Endodermal cell (in vitro differentiated cells): ENCODE results near the gene ACMSD. TPM values are rescaled to one million over a fixed set of nuclear protein-coding genes. Genes with fewer than 3 reads are reported as not detected.
"Not testable (repeated sequence)": the region's sequence is repeated elsewhere in the genome, so short reads cannot be mapped to it uniquely, and the experiment has no call there.

Experiments used
- DNase-seq: peaks from one replicate; pipeline ENCODE4 v3.0.0-alpha.2; 2017
- H3K27ac ChIP-seq: 2 replicates; pipeline ENCODE4 v1.5.1; 2013; ENCODE audit warnings: mild to moderate bottlenecking, low read depth, low read length, moderate library complexity
- H3K27me3 ChIP-seq: 2 replicates; pipeline ENCODE4 v1.6.1; 2013; ENCODE audit warnings: mild to moderate bottlenecking, low read length, moderate library complexity; ENCODE audit not compliant: insufficient read depth, control insufficient read depth, poor library complexity, severe bottlenecking
- H3K36me3 ChIP-seq: 2 replicates; pipeline ENCODE4 v1.7.0; 2013; ENCODE audit warnings: mild to moderate bottlenecking, low read length, moderate library complexity; ENCODE audit not compliant: control insufficient read depth, insufficient read depth
- H3K4me1 ChIP-seq: one replicate; pipeline ENCODE4 v1.7.0; 2013; ENCODE audit warnings: low read length; ENCODE audit not compliant: control insufficient read depth, insufficient read depth
- H3K4me3 ChIP-seq: 2 replicates; pipeline ENCODE4 v1.5.1; 2013; ENCODE audit warnings: mild to moderate bottlenecking, low read length, moderate library complexity
- H3K9ac ChIP-seq: 2 replicates; pipeline ENCODE4 v1.6.1; 2013; ENCODE audit warnings: mild to moderate bottlenecking, low read length, moderate library complexity; ENCODE audit not compliant: poor library complexity, severe bottlenecking; ENCODE audit errors: extremely low read depth
- H3K9me3 ChIP-seq: 2 replicates; pipeline ENCODE4 v1.6.1; 2013; ENCODE audit warnings: mild to moderate bottlenecking, low read length, moderate library complexity; ENCODE audit not compliant: control insufficient read depth
- H3K27ac Mint-ChIP-seq: 2 replicates; pipeline ENCODE4 v1.8.0; 2020; ENCODE audit warnings: mixed read lengths
- H3K27me3 Mint-ChIP-seq: 2 replicates; pipeline ENCODE4 v1.8.0; 2021; ENCODE audit warnings: mild to moderate bottlenecking, mixed read lengths; ENCODE audit not compliant: insufficient read depth
- H3K36me3 Mint-ChIP-seq: 2 replicates; pipeline ENCODE4 v1.8.0; 2020; ENCODE audit warnings: low read depth, mixed read lengths
- H3K4me1 Mint-ChIP-seq: 2 replicates; pipeline ENCODE4 v1.8.0; 2020; ENCODE audit warnings: mixed read lengths
- H3K4me3 Mint-ChIP-seq: 2 replicates; pipeline ENCODE4 v1.8.0; 2020; ENCODE audit warnings: mild to moderate bottlenecking, moderate library complexity, mixed read lengths
- H3K9me3 Mint-ChIP-seq: 2 replicates; pipeline ENCODE4 v1.8.0; 2020; ENCODE audit warnings: mild to moderate bottlenecking, mixed read lengths
- WGBS, 2 experiments: methylation state at CpG; one replicate each; pipeline versions ENCODE4 v1.1.5 to v1.1.7; 2013; ENCODE audit warnings: missing lambda C conversion rate in 2 of 2, mixed read lengths in 1 of 2; ENCODE audit not compliant: insufficient coverage in 1 of 2, insufficient read length in 1 of 2; 5-methylcytosine and 5-hydroxymethylcytosine counted together
- total RNA-seq, 2 donors: library from RNA; stranded (reverse); fragmentation: NEBNext Ultra II Directional in 1 of 2; extraction: Animal tissue kit (Norgen Biotek cat#: 25700) in 1 of 2; gene quantifications; 2 replicates in 1 of 2; 3 replicates in 1 of 2; pipeline ENCODE4 v1.2.1, GENCODE V29; 2021
- TF ChIP-seq, protein P1 (sequence below): fragments of 200-600 bp; sonication (generic); conservative IDR thresholded peaks from 2 replicates; pipeline ENCODE4 v1.5.0; 2021; ENCODE audit warnings: antibody characterized with exemption, mild to moderate bottlenecking

ACMSD gene
- total RNA-seq, 2 donors from 2014 or later = not detected

DNA sequence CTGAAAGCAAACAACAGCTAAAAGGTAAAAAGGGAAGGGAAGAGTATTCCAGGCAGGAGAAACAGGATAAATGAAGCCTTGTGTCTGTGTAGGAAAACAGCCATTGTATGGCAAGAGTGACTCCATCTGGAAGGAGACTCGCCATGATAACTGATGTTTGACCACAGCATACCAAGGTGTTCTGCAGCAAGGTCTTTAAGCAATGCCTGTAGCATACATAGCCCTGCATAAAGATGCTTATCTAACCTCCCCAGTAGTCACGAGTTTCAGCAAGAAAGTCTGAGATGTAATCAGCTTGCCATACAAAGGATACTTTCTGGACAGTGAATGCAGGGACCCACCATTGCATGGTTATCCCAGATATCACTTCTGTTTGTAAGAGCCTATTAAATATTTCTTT is 68.3 kb downstream of the ACMSD start:
- Histone ChIP-seq H3K4me3 (no peak overlapping the region), H3K4me1 (no peaks in the 10 kb centered on the region), H3K27me3 (no peaks in the 10 kb centered on the region), H3K9me3 (no peaks in the 10 kb centered on the region), H3K9ac (no peak overlapping the region), H3K27ac (no peak overlapping the region), H3K36me3 (no peaks in the 10 kb centered on the region)
- Mint-ChIP-seq H3K36me3 (no peaks in the 10 kb centered on the region), H3K4me3 (no peak overlapping the region), H3K27me3 (no peaks in the 10 kb centered on the region), H3K9me3 (peaks cover 10% of the 10 kb centered on the region), H3K4me1 (no peaks in the 10 kb centered on the region), H3K27ac (no peak overlapping the region)
- WGBS, 2 experiments = 83 to 88% methylated on average over 1 to 2 of the region's 2 CpGs
- DNase-seq = no peak
- TF ChIP-seq, protein P1, sequence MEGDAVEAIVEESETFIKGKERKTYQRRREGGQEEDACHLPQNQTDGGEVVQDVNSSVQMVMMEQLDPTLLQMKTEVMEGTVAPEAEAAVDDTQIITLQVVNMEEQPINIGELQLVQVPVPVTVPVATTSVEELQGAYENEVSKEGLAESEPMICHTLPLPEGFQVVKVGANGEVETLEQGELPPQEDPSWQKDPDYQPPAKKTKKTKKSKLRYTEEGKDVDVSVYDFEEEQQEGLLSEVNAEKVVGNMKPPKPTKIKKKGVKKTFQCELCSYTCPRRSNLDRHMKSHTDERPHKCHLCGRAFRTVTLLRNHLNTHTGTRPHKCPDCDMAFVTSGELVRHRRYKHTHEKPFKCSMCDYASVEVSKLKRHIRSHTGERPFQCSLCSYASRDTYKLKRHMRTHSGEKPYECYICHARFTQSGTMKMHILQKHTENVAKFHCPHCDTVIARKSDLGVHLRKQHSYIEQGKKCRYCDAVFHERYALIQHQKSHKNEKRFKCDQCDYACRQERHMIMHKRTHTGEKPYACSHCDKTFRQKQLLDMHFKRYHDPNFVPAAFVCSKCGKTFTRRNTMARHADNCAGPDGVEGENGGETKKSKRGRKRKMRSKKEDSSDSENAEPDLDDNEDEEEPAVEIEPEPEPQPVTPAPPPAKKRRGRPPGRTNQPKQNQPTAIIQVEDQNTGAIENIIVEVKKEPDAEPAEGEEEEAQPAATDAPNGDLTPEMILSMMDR = no peak

DNA sequence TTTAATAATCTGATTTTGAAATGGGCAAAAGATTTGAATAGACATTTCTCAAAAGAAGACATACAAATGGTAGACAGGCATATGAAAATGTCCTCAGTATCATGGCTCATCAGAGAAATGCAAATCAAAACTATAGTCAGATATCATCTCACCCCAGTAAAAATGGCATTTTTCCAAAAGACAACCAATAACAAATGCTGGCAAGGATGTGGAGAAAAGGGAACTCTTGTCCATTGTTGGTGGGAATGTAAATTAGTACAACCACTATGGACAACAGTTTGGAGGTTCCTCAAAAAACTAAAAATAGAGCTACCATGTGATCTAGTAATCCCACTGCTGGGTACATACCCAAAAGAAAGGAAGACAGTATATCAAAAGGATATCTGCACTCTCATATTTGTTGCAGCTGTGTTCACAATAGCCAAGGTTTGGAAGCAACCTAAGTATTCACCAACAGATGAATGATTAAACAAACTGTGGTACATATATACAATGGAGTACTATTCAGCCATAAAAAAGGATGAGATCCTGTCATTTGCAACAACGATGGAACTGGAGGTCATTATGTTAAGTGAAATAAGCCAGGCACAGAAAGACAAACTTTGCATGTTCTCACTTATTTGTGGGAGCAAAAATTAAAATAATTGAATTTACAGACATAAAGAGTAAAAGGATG is 69.2 kb downstream of the ACMSD start:
- H3K27ac ChIP-seq, H3K4me3 Mint-ChIP-seq, H3K36me3 Mint-ChIP-seq, H3K4me1 ChIP-seq, H3K27me3 Mint-ChIP-seq, H3K27ac Mint-ChIP-seq, H3K9me3 ChIP-seq, H3K4me3 ChIP-seq, H3K36me3 ChIP-seq, H3K4me1 Mint-ChIP-seq, H3K9ac ChIP-seq, H3K27me3 ChIP-seq, DNase-seq: not testable (repeated sequence)
- peaks cover 12% of the 10 kb centered on the region for H3K9me3 Mint-ChIP-seq
- 80 to 93% methylated on average over 1 of the region's 1 CpG for WGBS, 2 experiments

DNA sequence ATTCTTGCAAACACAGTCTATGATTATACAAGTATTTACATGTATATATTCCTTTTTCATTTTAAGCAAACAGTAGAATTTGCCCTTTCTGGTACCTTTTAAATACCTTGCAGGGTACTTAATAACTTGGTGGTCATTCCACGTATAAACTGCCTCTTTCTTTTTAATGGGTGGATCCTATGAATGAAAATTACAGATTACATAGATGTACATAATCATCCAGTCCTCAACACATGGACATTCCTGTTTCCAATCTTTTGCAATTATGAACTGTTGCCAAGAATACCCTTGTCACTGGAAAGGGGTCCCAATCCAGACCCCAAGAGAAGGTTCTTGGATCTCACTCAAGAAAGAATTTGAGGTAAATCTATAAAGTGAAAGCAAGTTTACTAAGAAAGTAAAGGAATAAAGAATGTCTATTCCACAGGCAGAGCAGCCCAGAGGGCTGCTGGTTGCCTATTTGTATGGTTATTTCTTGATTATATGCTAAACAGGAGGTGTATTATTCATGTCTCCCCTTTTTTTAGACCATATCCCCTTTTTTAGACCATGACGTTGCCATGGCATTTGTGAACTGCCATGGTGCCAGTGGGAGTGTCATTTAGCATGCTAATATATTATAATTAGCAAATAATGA is 72.5 kb downstream of the ACMSD start:
- Mint-ChIP-seq H3K4me3 (no peak overlapping the region), H3K4me1 (no peaks in the 10 kb centered on the region), H3K27me3 (no peaks in the 10 kb centered on the region), H3K9me3 (peaks cover 30% of the 10 kb centered on the region), H3K27ac (no peak overlapping the region), H3K36me3 (peaks cover 3% of the 10 kb centered on the region)
- Histone ChIP-seq H3K4me1 (no peaks in the 10 kb centered on the region), H3K4me3 (no peak overlapping the region), H3K9me3 (no peaks in the 10 kb centered on the region), H3K27me3 (no peaks in the 10 kb centered on the region), H3K9ac (no peak overlapping the region), H3K27ac (no peak overlapping the region), H3K36me3 (no peaks in the 10 kb centered on the region)
- no peak for DNase-seq
- TF ChIP-seq, protein P1 = no peak
- 80% methylated on average over 2 of the region's 2 CpGs; no CpG with 5 or more reads in 1 of the 2 experiments for WGBS, 2 experiments
